Measurements from ENCODE around the gene PRDM2. TPM values are rescaled to one million over a fixed set of nuclear protein-coding genes. Genes with fewer than 3 reads are reported as not detected.

The PRDM2 gene
- polyA plus RNA-seq, 1 donor from 2014 or later = 50.3 TPM

DNA sequence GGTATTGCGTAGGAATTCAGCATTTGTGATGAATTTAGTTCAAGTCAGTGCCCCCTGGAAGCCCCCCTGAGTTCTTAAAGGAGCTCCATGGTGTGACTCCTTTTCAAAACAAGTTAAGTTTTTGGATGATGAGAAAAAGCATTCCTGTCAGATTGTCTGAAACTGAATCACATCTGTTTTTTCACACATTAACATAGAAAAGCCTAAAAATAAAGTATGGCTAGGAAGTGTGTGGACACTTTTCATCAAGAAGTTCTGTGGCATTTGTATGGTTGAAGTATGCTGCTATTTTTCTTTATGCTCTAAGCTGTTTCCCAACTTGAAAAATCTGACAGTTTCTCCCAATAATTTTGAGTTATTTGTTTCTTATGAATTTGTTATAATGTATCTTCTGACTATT is 33.7 kb downstream of the PRDM2 start:
- Mint-ChIP-seq H3K27ac (peak overlapping the region; percentile 93 to 99 (median 98)), H3K9me3 (no peaks in the 10 kb centered on the region), H3K27me3 (no peaks in the 10 kb centered on the region), H3K36me3 (peaks cover 3% of the 10 kb centered on the region), H3K4me1 (peaks cover 41 to 66% (median 54%) of the 10 kb centered on the region in 3 donors), H3K4me3 (peak overlapping the region in 3 of 4 donors; percentile 69 to 91 (median 80))

DNA sequence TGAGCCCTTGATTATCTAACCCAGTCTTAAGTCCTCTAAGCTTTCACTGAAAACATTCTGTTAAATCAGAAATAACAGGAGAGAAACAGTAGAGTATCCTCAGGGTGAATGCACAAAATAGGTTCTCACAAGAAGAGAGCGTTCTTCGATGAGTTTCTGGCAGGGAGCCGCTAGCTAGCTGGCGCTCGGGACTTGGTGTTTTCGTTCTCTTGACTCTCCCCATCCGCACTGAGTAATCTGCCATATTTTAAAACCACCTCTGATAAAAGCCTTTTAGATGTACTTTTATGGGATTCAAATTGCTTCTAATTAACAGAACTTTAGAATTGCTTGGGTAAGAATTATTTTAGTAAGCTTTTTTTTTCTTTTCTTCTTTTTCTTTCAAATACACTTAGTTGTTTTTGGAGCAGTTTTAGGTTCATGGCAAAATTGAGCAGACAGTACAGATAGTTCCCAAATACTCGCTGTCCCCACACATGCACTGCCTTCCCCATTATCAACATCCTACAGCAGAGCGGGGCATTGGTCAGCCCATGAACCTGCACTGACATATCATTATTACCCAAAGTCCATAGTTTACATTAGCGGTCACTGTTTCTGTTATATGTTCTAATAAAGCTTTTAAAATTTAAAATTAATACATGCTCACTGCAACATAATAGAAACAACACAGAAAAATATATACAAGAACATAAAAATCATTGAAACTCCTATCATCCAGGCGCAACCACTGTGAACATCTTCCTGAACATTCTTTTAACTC is 35.4 kb downstream of the PRDM2 start:
- peaks cover 34 to 54% (median 42%) of the 10 kb centered on the region in 3 donors for H3K4me1 Mint-ChIP-seq
- no peaks in the 10 kb centered on the region for H3K27me3 Mint-ChIP-seq
- no peaks in the 10 kb centered on the region for H3K9me3 Mint-ChIP-seq
- peak overlapping the region; percentile 43 to 91 (median 68) for H3K27ac Mint-ChIP-seq
- H3K36me3 Mint-ChIP-seq = peaks cover 3% of the 10 kb centered on the region
- H3K4me3 Mint-ChIP-seq = peak overlapping the region in 1 of 4 donors; percentile 24

- peaks cover 3% of the 10 kb centered on the region for H3K36me3 Mint-ChIP-seq
- no peaks in the 10 kb centered on the region for H3K9me3 Mint-ChIP-seq
- H3K4me3 Mint-ChIP-seq = no peak overlapping the region
- H3K4me1 Mint-ChIP-seq = peaks cover 25 to 45% (median 33%) of the 10 kb centered on the region in 3 donors
- peak overlapping the region; percentile 11 to 67 (median 59) for H3K27ac Mint-ChIP-seq
- no peaks in the 10 kb centered on the region for H3K27me3 Mint-ChIP-seq
Measured at GRCh38 chr1:13737398-13737797, 37.4 kb downstream of the PRDM2 start.

DNA sequence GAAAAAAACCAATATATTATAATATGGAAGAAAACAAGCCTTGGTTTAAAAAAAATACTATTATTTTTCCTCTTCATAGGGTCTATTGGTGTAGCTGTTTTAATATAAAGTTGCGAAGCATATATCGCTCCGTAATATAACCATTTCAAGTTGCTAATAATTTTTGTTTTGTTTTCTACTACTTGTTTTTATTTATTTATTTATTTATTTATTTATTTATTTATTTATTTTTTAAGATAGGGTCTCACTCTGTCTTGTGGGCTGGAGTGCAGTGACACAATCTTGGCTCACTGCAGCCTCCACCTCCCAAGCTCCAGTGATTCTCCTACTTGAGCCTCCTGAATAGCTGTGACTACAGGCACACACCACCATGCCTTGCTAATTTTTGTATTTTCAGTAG is 46.4 kb downstream of the PRDM2 start:
- Mint-ChIP-seq H3K9me3 (peaks cover 0 to 2% (median 0%) of the 10 kb centered on the region in 3 donors), H3K4me1 (peaks cover 15 to 47% (median 39%) of the 10 kb centered on the region in 3 donors), H3K27ac (peak overlapping the region in 2 of 3 donors; percentile 50 to 85), H3K27me3 (no peaks in the 10 kb centered on the region), H3K4me3 (peak overlapping the region in 1 of 4 donors; percentile 47), H3K36me3 (peaks cover 6% of the 10 kb centered on the region)

- Mint-ChIP-seq H3K4me3 (peak overlapping the region; percentile 76 to 98 (median 91)), H3K36me3 (peaks cover 6% of the 10 kb centered on the region), H3K27ac (peak overlapping the region; percentile 85 to 99 (median 97)), H3K27me3 (no peaks in the 10 kb centered on the region), H3K9me3 (peaks cover 0 to 2% (median 0%) of the 10 kb centered on the region in 3 donors), H3K4me1 (peaks cover 37 to 65% (median 55%) of the 10 kb centered on the region in 3 donors)
Measured at GRCh38 chr1:13748610-13749505, 48.9 kb downstream of the PRDM2 start.

DNA sequence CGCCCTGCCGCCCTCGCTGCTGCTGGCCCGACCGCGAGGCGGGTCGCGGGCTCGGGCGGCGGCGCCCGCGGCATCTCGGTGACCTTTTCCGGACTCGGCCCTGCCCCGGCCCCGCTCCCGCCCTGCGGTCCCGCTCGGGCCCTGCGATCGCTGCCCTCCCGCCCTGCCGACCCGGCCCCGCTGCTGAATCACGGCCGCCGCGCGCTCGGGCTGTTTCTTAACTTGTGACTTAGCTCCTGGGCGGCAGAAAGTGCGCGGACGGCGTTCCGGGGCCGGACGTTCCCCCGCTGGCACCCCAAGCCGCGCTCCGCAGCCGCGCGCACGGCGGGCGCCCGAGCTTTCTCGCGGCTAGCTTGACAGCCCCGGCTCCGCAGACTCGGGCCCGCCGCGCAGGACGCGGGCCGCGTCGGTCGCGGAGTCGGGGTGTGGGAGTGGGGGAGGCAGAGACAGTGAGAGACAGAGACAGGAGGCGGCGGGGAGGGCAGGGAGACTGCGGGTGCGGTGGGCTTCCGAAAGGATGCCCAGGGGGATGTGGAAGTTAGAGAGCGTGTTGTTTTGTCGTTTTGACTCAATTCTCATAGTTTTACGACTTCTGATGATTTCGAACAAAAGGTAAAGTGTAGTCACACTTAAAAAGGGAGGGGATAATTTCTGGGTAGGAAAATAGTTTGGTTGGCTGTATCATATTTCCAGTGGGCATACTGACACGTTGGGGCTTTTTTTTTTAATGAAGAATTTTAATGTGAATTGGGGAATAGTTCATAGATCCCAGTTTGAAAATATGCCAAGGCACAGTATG is 49.8 kb downstream of the PRDM2 start:
- H3K4me3 Mint-ChIP-seq = peak overlapping the region; percentile 76 to 99 (median 98)
- peaks cover 0 to 2% (median 0%) of the 10 kb centered on the region in 3 donors for H3K9me3 Mint-ChIP-seq
- H3K36me3 Mint-ChIP-seq = peaks cover 3% of the 10 kb centered on the region
- H3K4me1 Mint-ChIP-seq = peaks cover 46 to 69% (median 59%) of the 10 kb centered on the region in 3 donors
- peak overlapping the region; percentile 85 to 99 (median 97) for H3K27ac Mint-ChIP-seq
- no peaks in the 10 kb centered on the region for H3K27me3 Mint-ChIP-seq

DNA sequence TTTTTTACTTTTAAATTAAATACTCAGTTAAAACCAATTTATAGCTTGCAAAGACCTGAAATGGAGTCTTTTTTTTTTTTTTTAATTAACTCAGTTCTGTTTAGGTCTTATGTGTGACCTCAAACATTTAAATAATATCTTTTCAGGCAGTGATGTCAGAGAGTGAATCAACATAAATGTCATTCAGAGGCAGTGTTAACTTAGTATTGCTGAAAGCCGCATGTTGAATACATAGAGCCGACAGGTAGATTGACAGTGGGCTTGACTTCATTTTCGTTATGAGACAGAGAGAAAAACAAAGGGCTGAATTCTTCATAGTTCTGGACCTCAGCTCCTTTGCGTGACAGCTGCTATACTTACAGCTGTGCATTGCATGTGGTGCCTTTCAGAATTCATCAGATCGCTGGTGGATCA is 51.5 kb downstream of the PRDM2 start:
- peak overlapping the region in 1 of 3 donors; percentile 46 for H3K27ac Mint-ChIP-seq
- peaks cover 1% of the 10 kb centered on the region for H3K36me3 Mint-ChIP-seq
- H3K4me1 Mint-ChIP-seq = peaks cover 55 to 67% (median 66%) of the 10 kb centered on the region in 3 donors
- H3K4me3 Mint-ChIP-seq = peak overlapping the region in 3 of 4 donors; percentile 44 to 76 (median 76)
- H3K27me3 Mint-ChIP-seq = no peaks in the 10 kb centered on the region
- H3K9me3 Mint-ChIP-seq = peaks cover 0 to 2% (median 0%) of the 10 kb centered on the region in 3 donors

- Mint-ChIP-seq H3K4me3 (peak overlapping the region in 3 of 4 donors; percentile 63 to 76 (median 76)), H3K27me3 (no peaks in the 10 kb centered on the region), H3K36me3 (peaks cover 1% of the 10 kb centered on the region), H3K27ac (peak overlapping the region in 1 of 3 donors; percentile 46), H3K9me3 (peaks cover 0 to 2% (median 0%) of the 10 kb centered on the region in 3 donors), H3K4me1 (peaks cover 60 to 69% (median 68%) of the 10 kb centered on the region in 3 donors)
Measured at GRCh38 chr1:13751985-13752384, 52.0 kb downstream of the PRDM2 start.

DNA sequence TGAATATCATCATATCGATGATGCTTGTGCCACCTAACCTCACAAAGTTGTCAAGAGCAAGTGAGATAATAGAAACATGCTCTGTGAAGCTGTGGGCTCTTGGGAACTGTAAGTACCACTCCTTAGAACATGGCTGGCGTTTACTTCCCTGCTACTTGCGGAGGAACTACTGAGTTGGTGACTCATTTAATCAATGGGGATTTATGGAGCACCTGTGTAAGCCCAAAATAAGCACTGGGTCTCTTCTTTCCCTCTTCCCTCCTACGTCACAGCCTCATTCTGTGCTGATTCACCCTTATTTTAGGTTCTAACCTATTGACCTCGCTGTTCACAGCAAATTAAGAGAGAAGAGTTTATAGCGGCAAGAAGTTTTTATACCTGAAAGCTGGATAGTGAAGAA is 52.9 kb downstream of the PRDM2 start:
- Mint-ChIP-seq H3K36me3 (peaks cover 1% of the 10 kb centered on the region), H3K4me3 (peak overlapping the region in 3 of 4 donors; percentile 63 to 80 (median 76)), H3K9me3 (peaks cover 0 to 2% (median 0%) of the 10 kb centered on the region in 3 donors), H3K27me3 (no peaks in the 10 kb centered on the region), H3K27ac (peak overlapping the region in 2 of 3 donors; percentile 46 to 54), H3K4me1 (peaks cover 65 to 73% (median 73%) of the 10 kb centered on the region in 3 donors)

DNA sequence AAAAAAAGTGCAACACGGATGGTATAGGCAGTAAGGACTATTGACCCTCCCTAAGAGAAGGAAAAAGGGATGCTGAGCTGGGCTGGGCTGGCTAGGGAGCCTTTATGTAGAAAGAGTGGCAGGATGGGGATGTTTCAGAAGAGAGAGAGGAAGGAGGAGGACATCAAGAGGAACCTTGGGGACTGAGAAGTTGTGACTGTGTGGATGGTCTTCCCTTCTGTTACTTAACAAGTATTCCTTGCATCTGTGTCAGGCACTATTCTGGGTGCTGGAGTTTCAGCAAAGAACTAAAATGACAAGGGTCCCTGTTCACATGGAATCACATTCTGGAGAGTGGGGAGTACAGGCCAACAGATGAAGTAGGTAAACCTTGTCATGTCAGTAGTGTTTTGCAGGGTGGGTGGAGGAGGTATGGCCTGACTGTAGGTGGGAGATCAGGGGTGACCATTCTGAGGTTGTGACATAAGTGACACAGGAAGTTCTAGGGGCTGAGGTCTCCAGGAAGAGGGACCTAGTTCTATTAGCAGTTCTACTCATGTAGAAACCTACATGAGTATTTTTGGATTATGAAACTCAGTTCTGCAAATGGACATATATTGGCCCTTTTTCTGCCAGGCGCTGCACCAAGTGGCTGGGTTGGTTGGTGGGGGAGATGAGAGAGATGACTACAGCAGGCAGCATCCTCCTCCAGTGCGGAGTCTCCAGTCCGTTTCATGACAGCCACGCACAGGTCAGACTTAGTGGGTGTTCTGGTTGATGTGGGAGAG is 53.8 kb downstream of the PRDM2 start:
- Mint-ChIP-seq H3K27me3 (no peaks in the 10 kb centered on the region), H3K9me3 (peaks cover 0 to 2% (median 0%) of the 10 kb centered on the region in 3 donors), H3K36me3 (peaks cover 1% of the 10 kb centered on the region), H3K4me3 (peak overlapping the region in 3 of 4 donors; percentile 48 to 88 (median 69)), H3K27ac (peak overlapping the region; percentile 46 to 81 (median 47)), H3K4me1 (peaks cover 63 to 66% (median 66%) of the 10 kb centered on the region in 3 donors)

DNA sequence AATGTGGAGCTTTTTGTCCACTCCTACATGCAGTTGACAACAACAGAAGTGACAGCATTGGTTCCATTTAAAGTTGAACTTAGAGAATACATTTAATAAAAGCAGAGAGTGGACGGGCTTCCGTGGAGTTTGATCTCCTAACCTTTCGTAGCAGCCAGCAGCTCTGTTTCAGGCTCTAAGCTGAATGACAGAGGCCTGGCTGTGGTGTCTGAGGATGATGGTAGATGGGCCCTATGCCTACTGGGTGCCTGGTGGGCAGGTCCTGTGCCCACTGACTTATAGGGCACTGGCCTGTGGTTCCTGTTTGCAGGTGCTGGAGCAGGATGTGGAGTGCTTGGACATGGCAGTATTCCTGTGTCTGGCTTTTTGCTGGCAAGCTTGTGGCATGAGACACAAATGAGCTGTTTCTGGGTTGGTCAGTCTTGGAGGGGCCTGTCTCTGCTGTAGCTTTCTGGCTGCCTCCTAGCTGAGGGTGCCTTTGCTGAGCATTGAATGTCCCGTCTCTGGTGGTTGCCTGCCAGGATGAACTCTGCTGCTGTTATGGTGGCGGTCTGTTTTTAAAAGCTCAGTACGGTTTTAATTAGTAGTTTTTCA is 54.6 kb downstream of the PRDM2 start:
- Mint-ChIP-seq H3K4me3 (peak overlapping the region in 3 of 4 donors; percentile 48 to 88 (median 86)), H3K27ac (peak overlapping the region in 1 of 3 donors; percentile 46), H3K4me1 (peaks cover 65 to 73% (median 72%) of the 10 kb centered on the region in 3 donors), H3K9me3 (no peaks in the 10 kb centered on the region), H3K27me3 (no peaks in the 10 kb centered on the region), H3K36me3 (peaks cover 1% of the 10 kb centered on the region)

DNA sequence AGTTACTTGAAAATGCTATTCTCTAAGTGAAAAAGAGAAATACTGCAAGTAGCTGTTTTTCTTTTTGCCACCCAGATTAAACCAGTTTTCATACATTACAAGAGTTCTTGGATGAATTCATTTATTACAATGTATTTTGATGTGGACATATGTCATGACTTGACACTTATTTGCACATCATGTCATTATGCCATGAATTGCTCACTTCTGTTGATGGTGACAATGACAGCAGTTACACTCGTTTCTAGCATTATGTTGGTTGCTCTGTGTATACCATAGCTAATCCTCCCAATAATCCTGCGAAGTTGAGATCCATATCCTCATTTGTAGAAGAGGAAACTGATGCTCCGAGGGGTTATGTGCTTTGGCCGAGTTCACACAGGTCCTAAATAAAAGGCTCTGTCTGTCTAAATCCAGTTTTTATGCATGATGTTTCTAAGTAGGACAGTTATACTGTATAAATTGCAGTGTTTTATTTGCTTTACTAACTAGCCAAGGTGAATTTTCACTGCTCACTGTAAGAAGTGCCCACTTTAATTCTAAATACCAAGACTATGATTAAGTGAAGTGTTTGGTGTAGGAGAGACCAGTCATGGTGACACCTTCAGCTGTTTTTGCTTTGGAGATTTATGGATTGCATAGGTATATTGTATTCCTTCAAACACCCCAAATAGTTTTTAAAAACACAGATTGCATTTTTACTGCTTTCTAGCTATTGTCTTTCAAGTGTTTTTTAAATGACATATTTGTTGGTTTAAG is 56.7 kb downstream of the PRDM2 start:
- H3K27ac Mint-ChIP-seq = peak overlapping the region; percentile 9 to 76 (median 18)
- H3K4me3 Mint-ChIP-seq = peak overlapping the region in 3 of 4 donors; percentile 25 to 73 (median 60)
- peaks cover 69 to 80% (median 75%) of the 10 kb centered on the region in 3 donors for H3K4me1 Mint-ChIP-seq
- no peaks in the 10 kb centered on the region for H3K36me3 Mint-ChIP-seq
- no peaks in the 10 kb centered on the region for H3K27me3 Mint-ChIP-seq
- no peaks in the 10 kb centered on the region for H3K9me3 Mint-ChIP-seq
